GM19328 (cell line): ENCODE measurements around the gene KRTAP10-11.
"Not testable (repeated sequence)": the region's sequence is repeated elsewhere in the genome, so short reads cannot be mapped to it uniquely, and the experiment has no call there.

ENCODE experiments used
- ATAC-seq: cut with Tn5 transposase; IDR thresholded peaks from one replicate; pipeline ENCODE4 v1.9.1; 2021; ENCODE audit warnings: mild to moderate bottlenecking, moderate library complexity; ENCODE audit not compliant: unreplicated experiment

Gene KRTAP10-11

GRCh38 chr21:44638506-44639330 is 7.5 kb upstream of the KRTAP10-11 start:
- not testable (repeated sequence) for ATAC-seq

DNA sequence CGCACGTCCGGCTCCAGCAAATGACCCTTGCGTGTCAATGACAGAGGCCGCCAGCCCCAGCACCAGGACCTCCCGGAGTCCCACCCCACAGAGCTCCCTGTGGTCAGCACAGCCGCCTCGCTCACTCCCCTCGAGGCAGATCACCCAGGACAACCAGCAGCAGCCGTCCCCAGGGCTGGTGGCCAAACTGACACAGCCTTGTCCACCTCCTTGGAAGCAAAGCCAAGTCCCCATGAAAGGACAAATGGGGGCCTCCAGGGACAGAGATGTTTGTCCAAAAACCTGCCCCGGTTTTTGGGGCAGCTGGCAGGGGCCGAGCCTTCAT is 6.9 kb upstream of the KRTAP10-11 start:
- no peak for ATAC-seq

DNA sequence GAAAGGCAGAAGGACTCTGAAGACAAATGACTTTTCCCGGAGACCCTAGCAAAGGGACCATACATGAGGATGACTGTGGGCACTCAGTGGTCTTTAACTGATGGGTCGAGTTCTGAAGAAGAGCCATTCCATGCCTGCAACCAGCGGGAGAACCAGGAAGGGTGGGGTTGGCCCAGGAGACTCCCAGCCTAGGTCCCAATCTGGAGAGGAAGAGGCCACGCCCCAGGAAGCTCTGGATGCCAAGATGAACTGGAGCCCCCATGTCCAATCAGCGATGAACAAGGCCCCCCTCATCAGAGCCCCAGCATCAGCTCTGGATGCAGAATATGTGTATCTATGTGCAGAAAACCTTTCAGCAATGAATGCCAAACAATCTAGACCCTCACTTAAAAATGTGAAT is 5.5 kb upstream of the KRTAP10-11 start:
- ATAC-seq = no peak

DNA sequence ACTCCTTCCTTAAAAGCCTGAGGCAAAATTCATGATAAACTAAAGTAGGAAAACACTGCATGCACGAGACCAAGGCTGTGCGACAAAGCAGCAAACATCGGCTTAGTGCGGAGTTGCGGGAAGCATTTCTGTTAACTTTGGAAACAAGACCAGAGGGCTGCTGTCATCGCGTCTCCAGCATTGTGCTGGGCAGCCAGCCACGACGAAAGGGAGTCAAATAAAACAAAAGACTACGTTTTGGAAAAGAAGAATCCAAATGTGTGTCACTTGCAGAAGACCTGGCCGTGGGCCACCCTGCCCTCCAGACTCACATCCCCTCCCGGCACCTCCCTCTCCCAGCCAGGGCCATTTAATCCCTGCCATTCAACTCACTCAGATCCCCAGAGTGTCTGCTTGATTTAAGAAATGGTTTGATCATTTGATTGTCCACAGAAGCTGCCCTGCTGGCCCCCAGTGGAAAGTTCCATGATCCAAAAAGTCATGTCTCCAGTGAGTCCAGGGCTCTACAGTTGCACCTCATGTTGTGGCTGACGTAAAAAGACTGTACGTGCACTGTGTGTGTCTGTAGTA is 2.4 kb upstream of the KRTAP10-11 start:
- no peak for ATAC-seq

GRCh38 chr21:44644878-44645277 is 1.3 kb upstream of the KRTAP10-11 start:
- no peak for ATAC-seq

DNA sequence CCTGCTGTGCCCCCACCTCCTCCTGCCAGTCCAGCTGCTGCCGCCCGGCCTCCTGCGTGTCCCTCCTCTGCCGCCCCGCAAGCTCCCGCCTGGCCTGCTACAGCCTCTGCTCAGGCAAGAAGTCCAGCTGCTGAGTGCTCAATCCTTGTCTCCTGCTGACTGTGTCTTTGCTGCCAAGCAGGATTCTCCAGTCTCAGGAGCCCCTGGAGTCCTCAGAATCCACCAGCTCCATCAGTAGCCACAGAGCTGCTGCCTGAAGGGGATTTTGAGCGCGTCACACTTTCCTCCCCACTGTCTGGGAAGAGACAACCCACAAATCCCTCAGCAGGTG is 973 bp downstream of the KRTAP10-11 start:
- no peak for ATAC-seq

- no peak for ATAC-seq
Measured at GRCh38 chr21:44648557-44649311, 2.5 kb downstream of the KRTAP10-11 start.

- ATAC-seq = no peak
Measured at GRCh38 chr21:44649521-44650100, 3.4 kb downstream of the KRTAP10-11 start.

DNA sequence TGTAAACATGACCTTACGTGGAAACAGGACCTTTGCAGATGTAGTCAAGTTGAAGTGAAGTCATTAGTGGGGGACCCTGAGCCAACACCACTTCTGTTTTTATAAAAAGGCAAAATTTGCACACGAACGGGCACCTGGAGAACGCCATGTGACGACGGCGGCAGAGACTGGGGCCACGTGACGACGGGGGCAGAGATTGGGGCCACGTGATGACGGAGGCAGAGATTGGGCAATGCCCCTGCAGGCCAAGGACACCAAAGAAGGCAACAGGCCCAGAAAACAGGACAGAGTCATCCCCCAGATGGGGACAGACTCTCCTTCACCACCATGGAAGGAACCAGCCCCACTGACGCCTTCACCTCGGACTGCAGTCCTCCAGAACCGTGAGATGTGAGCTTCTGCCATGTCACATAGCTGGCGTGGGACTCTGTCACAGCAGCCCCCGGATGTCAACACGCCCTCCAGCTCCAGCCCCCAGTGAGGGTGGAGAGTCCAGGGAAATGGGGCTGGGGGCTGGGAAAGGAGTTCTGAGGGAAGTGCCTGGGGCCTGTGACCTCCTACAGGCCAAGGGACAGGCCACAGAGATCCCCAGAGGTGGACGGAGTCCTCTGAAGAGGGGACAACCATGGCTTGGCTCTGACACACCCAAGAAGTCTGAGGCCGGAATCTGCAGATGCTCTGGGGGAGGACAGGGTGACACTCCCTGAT is 4.2 kb downstream of the KRTAP10-11 start:
- no peak for ATAC-seq

DNA sequence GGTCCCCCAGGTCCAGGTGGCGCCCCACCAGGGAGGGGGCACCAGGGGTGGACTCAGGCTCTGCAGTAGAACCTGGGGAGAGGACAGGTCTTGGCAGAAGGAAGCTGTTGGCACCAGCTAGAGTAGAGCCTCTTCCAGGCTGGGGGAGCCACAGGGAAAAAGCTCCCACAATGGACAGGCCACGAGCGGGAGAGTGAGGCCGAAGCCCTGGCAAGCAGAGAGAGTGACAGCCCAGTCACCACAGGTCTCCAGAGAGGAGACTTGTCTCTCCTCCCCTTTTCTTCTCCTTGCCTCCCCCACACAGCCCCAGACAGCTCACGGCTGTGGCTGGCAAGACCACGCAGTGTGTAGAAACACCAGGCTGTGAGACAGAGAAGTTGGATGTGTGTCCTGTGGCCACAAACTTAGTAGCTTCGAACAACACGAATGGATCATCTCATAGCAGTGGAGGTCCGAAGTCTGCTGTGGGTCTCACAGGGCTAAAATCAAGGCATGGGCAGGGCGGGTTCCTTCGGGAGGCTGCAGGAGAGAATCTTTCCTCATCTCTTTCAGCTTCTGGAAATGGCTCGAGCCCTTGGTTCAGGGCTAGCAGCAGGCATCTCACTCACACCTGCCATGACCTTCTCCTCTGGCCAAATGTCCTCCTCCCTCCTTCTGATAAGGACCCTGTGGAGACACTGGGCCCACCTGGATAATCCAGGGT is 4.9 kb downstream of the KRTAP10-11 start:
- no peak for ATAC-seq

GRCh38 chr21:44653123-44653522 is 6.9 kb downstream of the KRTAP10-11 start:
- no peak for ATAC-seq

DNA sequence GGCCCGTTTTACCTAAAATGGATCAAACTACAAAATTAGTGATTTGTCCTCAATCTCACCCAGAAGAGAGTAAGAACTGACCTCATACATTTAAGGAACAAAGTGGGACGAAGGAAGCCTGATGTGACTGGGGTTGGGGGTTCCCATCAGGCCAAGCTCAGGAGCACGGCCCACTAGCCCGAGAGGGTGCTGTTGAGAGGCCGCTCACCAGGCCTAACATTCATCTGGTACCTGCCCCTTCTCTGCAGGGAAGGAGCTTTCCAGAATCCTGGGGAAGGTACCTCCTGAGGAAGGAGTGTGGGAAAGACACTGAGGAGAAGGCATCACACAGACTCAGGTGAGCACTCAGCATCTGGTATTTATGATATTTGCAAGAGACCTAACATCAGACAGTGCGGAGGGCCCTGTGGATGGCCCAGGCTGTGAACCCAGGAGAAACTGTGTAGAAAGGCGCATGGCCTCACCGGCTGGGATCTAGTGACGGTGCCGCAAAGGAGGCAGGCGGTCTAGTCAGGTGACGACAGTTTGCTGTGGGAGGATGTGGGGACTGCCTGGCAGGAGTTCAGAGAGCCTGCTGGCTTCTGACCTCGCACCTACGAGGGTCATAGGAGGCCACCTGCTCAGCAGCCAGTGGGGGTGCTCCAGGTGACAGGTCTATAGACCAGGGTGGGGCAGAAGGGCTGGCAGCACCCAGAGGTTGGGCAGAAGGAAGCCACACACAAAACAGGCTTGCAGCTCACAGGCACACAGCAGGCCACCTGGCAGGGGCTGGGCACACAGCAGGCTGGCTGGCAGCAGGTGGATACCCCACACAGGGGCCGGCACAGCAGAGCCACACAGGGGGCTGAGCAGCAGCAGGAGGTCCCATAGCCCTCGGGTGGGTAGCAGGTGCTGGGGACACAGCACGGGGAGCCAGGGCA is 7.7 kb downstream of the KRTAP10-11 start:
- no peak for ATAC-seq

- no peak for ATAC-seq
Measured at GRCh38 chr21:44654576-44655175, 8.5 kb downstream of the KRTAP10-11 start, which contains the start of gene KRTAP12-4. Gene KRTAP12-4, minus strand, starts transcription at chr21:44654659. Its CDS starts 45 bp downstream, at chr21:44654614.

DNA sequence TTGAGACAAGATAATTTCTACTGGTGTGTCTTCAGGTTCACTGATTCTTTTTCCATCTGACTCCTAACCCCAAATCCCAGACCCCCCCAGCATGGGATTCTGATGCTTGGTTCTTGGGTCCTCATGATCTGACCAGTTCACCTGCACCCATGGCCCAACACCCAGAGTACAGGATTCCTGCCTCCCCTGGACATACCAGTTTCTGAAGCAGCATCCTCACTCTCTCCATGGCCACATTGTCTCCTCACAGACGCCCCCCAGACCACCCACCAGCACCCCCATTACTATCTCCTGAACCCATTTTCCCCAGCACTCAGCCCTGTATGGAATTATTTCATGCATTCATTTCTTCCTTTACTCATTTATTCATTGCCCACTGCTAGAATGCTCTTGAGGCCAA is 10.7 kb downstream of the KRTAP10-11 start:
- ATAC-seq = no peak

DNA sequence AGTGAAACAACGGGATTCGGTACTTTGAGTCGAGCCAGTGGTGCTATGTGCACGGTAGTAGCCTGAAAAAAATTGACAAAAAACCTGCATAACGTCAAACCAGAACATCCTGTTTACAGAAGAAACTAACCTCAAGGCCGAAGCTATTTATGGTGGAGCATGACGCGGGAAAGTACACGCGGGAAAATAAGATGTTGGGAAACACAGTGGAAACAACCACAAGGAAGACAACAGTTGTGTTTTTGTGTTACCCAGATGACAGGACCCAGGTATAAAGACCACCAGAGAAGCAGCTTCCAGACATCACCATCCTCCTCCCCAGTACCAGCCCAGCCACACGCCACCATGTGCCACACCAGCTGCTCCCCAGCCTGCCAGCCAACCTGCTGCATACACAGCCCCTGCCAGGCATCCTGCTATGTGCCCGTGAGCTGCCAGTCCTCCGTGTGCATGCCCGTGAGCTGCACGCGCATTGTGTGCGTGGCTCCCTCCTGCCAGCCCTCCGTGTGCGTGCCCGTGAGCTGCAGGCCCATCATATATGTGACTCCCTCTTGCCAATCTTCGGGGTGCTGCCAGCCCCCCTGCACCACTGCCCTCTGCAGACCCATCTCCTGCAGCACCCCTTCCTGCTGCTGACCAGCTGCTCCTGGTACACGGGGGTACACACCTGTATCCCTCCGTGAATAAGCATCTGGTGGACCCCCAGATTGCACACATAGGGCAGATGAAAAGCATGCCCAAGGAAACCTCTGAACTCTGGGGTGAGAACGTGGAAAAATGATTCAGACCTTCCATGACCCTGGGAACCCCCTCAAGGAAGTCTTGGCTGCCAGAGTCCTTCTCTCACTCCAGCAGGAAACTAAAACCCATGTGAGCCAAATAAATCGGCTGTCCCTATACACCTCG is 11.7 kb downstream of the KRTAP10-11 start, which contains the start of gene KRTAP12-3:
KRTAP12-3 (plus strand) TSS at position 298 of the 906 bp plus-strand sequence; CDS start at position 346, 48 bp downstream.
- no peak for ATAC-seq

- ATAC-seq = no peak
Measured at GRCh38 chr21:44658541-44658910, 12.3 kb downstream of the KRTAP10-11 start.

- no peak for ATAC-seq
Measured at GRCh38 chr21:44658913-44659595, 12.8 kb downstream of the KRTAP10-11 start.
